H9 (cell line): ENCODE measurements around the gene ZSCAN29. TPM values are rescaled to one million over a fixed set of nuclear protein-coding genes. Genes with fewer than 3 reads are reported as not detected.
A peak's percentile ranks its signal among the peaks of the same experiment; 100 is the strongest.

Experiments
- DNase-seq: peaks from one replicate; pipeline ENCODE4 v3.0.0-alpha.2; 2017
- H2AFZ ChIP-seq: one replicate; pipeline ENCODE4 v1.6.1; 2013; ENCODE audit warnings: mild to moderate bottlenecking, low read length, control low read depth, moderate library complexity
- H2AK5ac ChIP-seq: 2 replicates; pipeline ENCODE4 v1.6.1; 2013; ENCODE audit warnings: low read length, control low read depth, mixed read lengths; ENCODE audit not compliant: insufficient read length
- H2BK120ac ChIP-seq: one replicate; pipeline ENCODE4 v1.6.1; 2013; ENCODE audit warnings: low read depth, mild to moderate bottlenecking, low read length, control low read depth, inconsistent platforms; ENCODE audit not compliant: poor library complexity, severe bottlenecking
- H2BK12ac ChIP-seq: 2 replicates; pipeline ENCODE4 v1.6.1; 2013; ENCODE audit warnings: low read length, control low read depth, mixed read lengths, low read depth; ENCODE audit not compliant: insufficient read length
- H2BK15ac ChIP-seq: 2 replicates; pipeline ENCODE4 v1.6.1; 2013; ENCODE audit warnings: low read depth, low read length, control low read depth
- H2BK20ac ChIP-seq: one replicate; pipeline ENCODE4 v1.6.1; 2013; ENCODE audit warnings: low read depth, mild to moderate bottlenecking, low read length, control low read depth, inconsistent platforms; ENCODE audit not compliant: poor library complexity, severe bottlenecking
- H2BK5ac ChIP-seq: 2 replicates; pipeline ENCODE4 v1.6.1; 2013; ENCODE audit warnings: low read length, control low read depth, mixed read lengths; ENCODE audit not compliant: insufficient read length
- H3K14ac ChIP-seq: 2 replicates; pipeline ENCODE4 v1.6.1; 2013; ENCODE audit warnings: low read length, control low read depth; ENCODE audit not compliant: insufficient read depth
- H3K18ac ChIP-seq: 2 replicates; pipeline ENCODE4 v1.6.1; 2013; ENCODE audit warnings: low read depth, mild to moderate bottlenecking, mixed read lengths, low read length, control low read depth; ENCODE audit not compliant: insufficient read length
- H3K23ac ChIP-seq: 2 replicates; pipeline ENCODE4 v1.6.1; 2013; ENCODE audit warnings: low read length, control low read depth, mixed read lengths, low read depth; ENCODE audit not compliant: insufficient read length
- H3K23me2 ChIP-seq: 2 replicates; pipeline ENCODE4 v1.6.1; 2013; ENCODE audit warnings: low read depth, mild to moderate bottlenecking, mixed read lengths, low read length, control low read depth; ENCODE audit not compliant: insufficient read length, poor library complexity, severe bottlenecking
- H3K27ac ChIP-seq: 2 replicates; pipeline ENCODE4 v1.5.1; 2013; ENCODE audit warnings: low read length, control low read depth, mixed read lengths, low read depth; ENCODE audit not compliant: insufficient read length
- H3K27me3 ChIP-seq: 2 replicates; pipeline ENCODE4 v1.6.1; 2013; ENCODE audit warnings: low read length, control low read depth, inconsistent platforms; ENCODE audit not compliant: insufficient read depth
- H3K4ac ChIP-seq: 2 replicates; pipeline ENCODE4 v1.6.1; 2013; ENCODE audit warnings: low read depth, mild to moderate bottlenecking, control low read depth, inconsistent platforms, low read length, moderate library complexity
- H3K4me1 ChIP-seq: 2 replicates; pipeline ENCODE4 v1.6.1; 2013; ENCODE audit warnings: low read length, control low read depth, inconsistent platforms; ENCODE audit not compliant: insufficient read depth
- H3K4me2 ChIP-seq: 2 replicates; pipeline ENCODE4 v1.6.1; 2013; ENCODE audit warnings: low read length, control low read depth, mixed read lengths; ENCODE audit not compliant: insufficient read length, insufficient read depth
- H3K56ac ChIP-seq: 2 replicates; pipeline ENCODE4 v1.6.1; 2013; ENCODE audit warnings: low read depth, mild to moderate bottlenecking, mixed read lengths, low read length, control low read depth; ENCODE audit not compliant: insufficient read length
- H3K79me1 ChIP-seq: 2 replicates; pipeline ENCODE4 v1.6.1; 2013; ENCODE audit warnings: low read depth, mild to moderate bottlenecking, moderate library complexity, low read length, control low read depth, inconsistent platforms; ENCODE audit not compliant: insufficient read depth, poor library complexity, severe bottlenecking
- H3K79me2 ChIP-seq: 2 replicates; pipeline ENCODE4 v1.6.1; 2013; ENCODE audit warnings: low read length, control low read depth, inconsistent platforms; ENCODE audit not compliant: insufficient read depth
- H3K9ac ChIP-seq: 2 replicates; pipeline ENCODE4 v1.6.1; 2013; ENCODE audit warnings: low read length, control low read depth, mixed read lengths; ENCODE audit not compliant: insufficient read length; ENCODE audit errors: extremely low read depth
- H3K9me3 ChIP-seq: one replicate; pipeline ENCODE4 v1.6.1; 2013; ENCODE audit warnings: low read depth, low read length, inconsistent platforms; ENCODE audit not compliant: control insufficient read depth
- H3T11ph ChIP-seq: one replicate; pipeline ENCODE4 v1.6.1; 2013; ENCODE audit warnings: mild to moderate bottlenecking, low read length, control low read depth, inconsistent platforms
- H4K20me1 ChIP-seq: one replicate; pipeline ENCODE4 v1.6.1; 2013; ENCODE audit not compliant: control insufficient read depth, insufficient read length, insufficient read depth
- H4K5ac ChIP-seq: 2 replicates; pipeline ENCODE4 v1.6.1; 2013; ENCODE audit warnings: low read depth, mild to moderate bottlenecking, mixed read lengths, low read length, control low read depth; ENCODE audit not compliant: insufficient read length
- H4K8ac ChIP-seq: replicated peaks from 2 replicates; pipeline ENCODE4 v1.6.1; 2013; ENCODE audit warnings: low read length, control low read depth, mixed read lengths, low read depth; ENCODE audit not compliant: insufficient read length
- H4K91ac ChIP-seq: 2 replicates; pipeline ENCODE4 v1.6.1; 2013; ENCODE audit warnings: low read depth, mild to moderate bottlenecking, moderate library complexity, mixed read lengths, low read length, control low read depth; ENCODE audit not compliant: insufficient read length
- H3K27ac Mint-ChIP-seq, 3 experiments: 2 replicates in 2 of 3; 3 replicates in 1 of 3; pipeline ENCODE4 v1.8.0; 2020 to 2021; ENCODE audit warnings: mixed read lengths in 3 of 3, mild to moderate bottlenecking in 1 of 3, moderate library complexity in 1 of 3
- H3K27me3 Mint-ChIP-seq: 2 replicates; pipeline ENCODE4 v1.8.0; 2021; ENCODE audit warnings: low read depth, mild to moderate bottlenecking, moderate library complexity, mixed read lengths
- H3K36me3 Mint-ChIP-seq, 3 experiments: 2 replicates in 2 of 3; 3 replicates in 1 of 3; pipeline ENCODE4 v1.8.0; 2020 to 2021; ENCODE audit warnings: low read depth in 3 of 3, mixed read lengths in 3 of 3; ENCODE audit not compliant: insufficient read depth in 1 of 3
- H3K4me1 Mint-ChIP-seq, 2 experiments: 2 replicates each; pipeline ENCODE4 v1.8.0; 2020; ENCODE audit warnings: mixed read lengths in 2 of 2
- H3K4me3 Mint-ChIP-seq, 2 experiments: 2 replicates in 1 of 2; 3 replicates in 1 of 2; pipeline ENCODE4 v1.8.0; 2020 to 2021; ENCODE audit warnings: mild to moderate bottlenecking in 2 of 2, mixed read lengths in 2 of 2, moderate library complexity in 1 of 2
- H3K9me3 Mint-ChIP-seq, 2 experiments: 2 replicates in 1 of 2; 3 replicates in 1 of 2; pipeline ENCODE4 v1.8.0; 2020; ENCODE audit warnings: mild to moderate bottlenecking in 2 of 2, mixed read lengths in 2 of 2, moderate library complexity in 1 of 2
- CTCF ChIP-seq: fragments of 200-600 bp; sonication (generic); conservative IDR thresholded peaks from 3 replicates; pipeline ENCODE4 v1.8.0; 2021; ENCODE audit warnings: antibody characterized with exemption, mild to moderate bottlenecking
- WGBS: extraction: QIAGEN DNeasy Blood & Tissue Kit; methylation state at CpG from one replicate; pipeline ENCODE4 v1.1.7; 2013; ENCODE audit warnings: missing lambda C conversion rate, low lambda C conversion rate, mixed read lengths; ENCODE audit not compliant: insufficient read length; ENCODE audit errors: extremely low coverage; 5-methylcytosine and 5-hydroxymethylcytosine counted together
- long read RNA-seq: library from polyadenylated mRNA; unstranded; transcript quantifications from one replicate; pipeline ENCODE4 v2.0.0, GENCODE V29; 2020
- total RNA-seq: library from RNA; stranded (reverse); gene quantifications from 2 replicates; pipeline ENCODE4 v1.2.1, GENCODE V29; 2021

Gene ZSCAN29
- total RNA-seq = 46.7 and 52.5 TPM in 2 replicates
- long read RNA-seq, full-length matches to known transcripts = 2 of 7 reads
- long read RNA-seq, partial matches to known transcripts = 0 of 7 reads
- long read RNA-seq, other reads (novel, unspliced or antisense) = 5 of 7 reads

- peaks cover 6% of the 10 kb centered on the region for H3K4me1 ChIP-seq
- peak within 1 kb of the TSS; percentile 82 for H3K4me2 ChIP-seq
- H3K36me3 Mint-ChIP-seq = peaks cover 31 to 35% (median 32%) of the 10 kb centered on the region in 3 experiments
- H2BK5ac ChIP-seq = no peak within 1 kb of the TSS
- peak within 1 kb of the TSS; percentile 83 for H3K9ac ChIP-seq
- peak within 1 kb of the TSS; percentile 74 for H3K18ac ChIP-seq
- H3K23ac ChIP-seq = no peak within 1 kb of the TSS
- H3K27me3 Mint-ChIP-seq = no peaks in the 10 kb centered on the region
- peak within 1 kb of the TSS; percentile 88 to 96 (median 92) for H3K27ac Mint-ChIP-seq
- no peak within 1 kb of the TSS for H2AK5ac ChIP-seq
- no peak within 1 kb of the TSS for H2BK15ac ChIP-seq
- no peak within 1 kb of the TSS for H2BK20ac ChIP-seq
- no peaks in the 10 kb centered on the region for H3K9me3 ChIP-seq
- WGBS = no CpG with 5 or more reads among the region's 66 CpGs
- H4K5ac ChIP-seq = no peak within 1 kb of the TSS
- no peak within 1 kb of the TSS for H3K27ac ChIP-seq
- H3K23me2 ChIP-seq = peaks cover 11% of the 10 kb centered on the region
- no peak within 1 kb of the TSS for H3K4ac ChIP-seq
- TF ChIP-seq CTCF = peak; percentile 66
- H4K8ac ChIP-seq = no peak within 1 kb of the TSS
- DNase-seq = peak; percentile 94
- peaks cover 13% of the 10 kb centered on the region for H3K79me1 ChIP-seq
- H2BK12ac ChIP-seq = no peak within 1 kb of the TSS
- H4K91ac ChIP-seq = no peak within 1 kb of the TSS
- H3K56ac ChIP-seq = no peak within 1 kb of the TSS
- H3K4me3 Mint-ChIP-seq = peak within 1 kb of the TSS; percentile 96 to 98
- H3K9me3 Mint-ChIP-seq = no peaks in the 10 kb centered on the region; a peak in 1 of 5 replicates
- no peak within 1 kb of the TSS for H3T11ph ChIP-seq
- peaks cover 26 to 31% of the 10 kb centered on the region in 2 experiments for H3K4me1 Mint-ChIP-seq
- no peak within 1 kb of the TSS for H2BK120ac ChIP-seq
- H2AFZ ChIP-seq = no peak within 1 kb of the TSS
- H3K27me3 ChIP-seq = no peaks in the 10 kb centered on the region
- peak within 1 kb of the TSS; percentile 69 for H3K14ac ChIP-seq
- H4K20me1 ChIP-seq = no peaks in the 10 kb centered on the region
- peaks cover 9% of the 10 kb centered on the region for H3K79me2 ChIP-seq
These were observed at the start of gene ZSCAN29, which contains the start of gene TUBGCP4 for GRCh38 chr15:43370975-43371974. Gene ZSCAN29 (minus strand): TSS chr15:43371043. CDS start chr15:43369913, 1,130 bp downstream. Gene TUBGCP4 (plus strand): TSS chr15:43371101. CDS start chr15:43371355, 254 bp downstream.
